ENCODE data around the gene FTCD.

FTCD gene

DNA sequence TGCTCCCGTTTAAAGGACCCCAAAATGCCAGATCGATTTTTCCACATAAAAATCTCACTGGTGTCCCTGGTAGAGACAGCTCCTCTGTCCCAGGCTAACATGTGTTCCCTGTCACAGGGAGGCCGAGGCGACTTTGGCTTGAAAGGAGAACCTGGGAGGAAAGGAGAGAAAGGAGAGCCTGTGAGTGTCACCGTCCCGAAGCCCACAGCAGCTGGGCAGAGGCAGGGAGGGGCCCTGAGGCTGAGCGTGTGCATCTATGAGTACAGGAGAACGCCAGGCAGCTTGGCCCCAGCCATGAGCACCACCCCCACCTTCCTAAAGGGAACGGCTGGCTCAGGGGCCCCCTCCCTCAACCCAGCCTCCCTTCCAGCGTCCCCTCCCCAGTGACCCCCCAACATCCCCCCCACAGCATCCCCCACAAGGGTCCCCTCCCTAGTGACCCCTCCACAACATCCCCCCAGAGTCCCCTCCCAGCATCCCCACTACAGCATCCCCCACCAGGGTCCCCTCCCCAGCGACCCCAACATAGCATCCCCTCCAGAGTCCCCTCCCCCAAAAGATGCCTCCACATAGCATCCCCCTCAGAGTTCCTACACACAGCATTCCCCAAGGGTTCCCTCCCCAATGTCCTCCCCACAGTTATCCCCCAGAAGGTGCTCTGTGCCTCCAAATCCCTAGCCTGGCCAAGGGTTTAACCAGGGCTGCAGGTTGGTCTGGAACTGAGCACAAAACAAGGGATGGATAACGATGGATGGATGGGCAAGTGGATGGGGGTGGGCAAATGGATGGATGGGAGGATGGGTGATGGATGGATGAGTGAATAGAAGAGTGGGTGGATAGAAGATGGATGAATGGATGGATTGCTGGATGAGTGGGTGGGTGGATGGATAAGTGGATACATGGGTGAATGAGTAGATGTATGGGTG lies 32.4 kb downstream of the FTCD start:
- no peak for TF ChIP-seq CTCF (conservative IDR thresholded peaks at IDR 0.05)
- no peak overlapping the region for H3K27ac ChIP-seq

- no peak overlapping the region for H3K27ac ChIP-seq
- TF ChIP-seq CTCF (conservative IDR thresholded peaks at IDR 0.05): no peak
Observed at GRCh38 chr21:46122237-46122671, 33.1 kb downstream of the FTCD start.

- no peak overlapping the region for H3K27ac ChIP-seq
- no peak for TF ChIP-seq CTCF (conservative IDR thresholded peaks at IDR 0.05)
Observed at GRCh38 chr21:46121286-46122221, 33.8 kb downstream of the FTCD start.

GRCh38 chr21:46120301-46121285 lies 34.8 kb downstream of the FTCD start:
- H3K27ac ChIP-seq: no peak overlapping the region
- TF ChIP-seq CTCF (conservative IDR thresholded peaks at IDR 0.05): no peak

GRCh38 chr21:46119637-46120271 lies 35.6 kb downstream of the FTCD start:
- H3K27ac ChIP-seq: no peak overlapping the region
- TF ChIP-seq CTCF (conservative IDR thresholded peaks at IDR 0.05): no peak

GRCh38 chr21:46119144-46119636 lies 36.2 kb downstream of the FTCD start:
- no peak overlapping the region for H3K27ac ChIP-seq
- TF ChIP-seq CTCF (conservative IDR thresholded peaks at IDR 0.05): no peak
